Measurements from ENCODE around the gene LRRK2. TPM values are rescaled to one million over a fixed set of nuclear protein-coding genes. Genes with fewer than 3 reads are reported as not detected.

The LRRK2 gene
- total RNA-seq, 2 donors from 2014 or later: 8.2 to 13.7 TPM

DNA sequence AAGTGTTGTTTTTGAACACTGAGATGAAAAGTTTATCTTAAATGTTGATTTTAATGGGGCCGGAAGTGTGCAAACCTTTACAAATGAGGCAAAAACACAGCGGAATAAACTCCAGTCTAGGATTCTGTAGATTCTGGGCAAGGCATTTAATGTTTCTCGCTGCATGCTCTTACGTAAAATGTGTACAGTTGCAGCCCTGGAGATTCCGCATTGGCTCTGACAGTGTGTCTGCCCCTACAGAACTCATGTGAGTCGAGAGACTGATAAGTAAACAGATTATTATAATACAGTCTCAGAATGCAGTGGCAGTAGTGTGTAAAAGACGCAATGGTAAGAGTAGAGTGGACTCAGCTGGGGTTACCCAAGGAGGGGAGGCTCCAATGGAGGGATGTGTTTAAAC lies 33.6 kb downstream of the LRRK2 start:
- intact Hi-C loops (cut with DNase I): no loop called here
- 85 to 92% methylated on average over 7 of the region's 7 CpGs for WGBS, 2 donors
- no peaks in the 10 kb centered on the region for H3K36me3 ChIP-seq (replicated peaks in 1 of 2; ENCODE audit: insufficient read depth in 1 of 2, low read depth in 2 of 2)
- H3K9me3 ChIP-seq: no peaks in the 10 kb centered on the region
- no peak overlapping the region for H3K27ac ChIP-seq
- no peak for ATAC-seq
- H3K27me3 ChIP-seq: no peaks in the 10 kb centered on the region
- H3K4me1 ChIP-seq: no peaks in the 10 kb centered on the region
- H3K4me3 ChIP-seq: no peak overlapping the region
- TF ChIP-seq, protein P1, sequence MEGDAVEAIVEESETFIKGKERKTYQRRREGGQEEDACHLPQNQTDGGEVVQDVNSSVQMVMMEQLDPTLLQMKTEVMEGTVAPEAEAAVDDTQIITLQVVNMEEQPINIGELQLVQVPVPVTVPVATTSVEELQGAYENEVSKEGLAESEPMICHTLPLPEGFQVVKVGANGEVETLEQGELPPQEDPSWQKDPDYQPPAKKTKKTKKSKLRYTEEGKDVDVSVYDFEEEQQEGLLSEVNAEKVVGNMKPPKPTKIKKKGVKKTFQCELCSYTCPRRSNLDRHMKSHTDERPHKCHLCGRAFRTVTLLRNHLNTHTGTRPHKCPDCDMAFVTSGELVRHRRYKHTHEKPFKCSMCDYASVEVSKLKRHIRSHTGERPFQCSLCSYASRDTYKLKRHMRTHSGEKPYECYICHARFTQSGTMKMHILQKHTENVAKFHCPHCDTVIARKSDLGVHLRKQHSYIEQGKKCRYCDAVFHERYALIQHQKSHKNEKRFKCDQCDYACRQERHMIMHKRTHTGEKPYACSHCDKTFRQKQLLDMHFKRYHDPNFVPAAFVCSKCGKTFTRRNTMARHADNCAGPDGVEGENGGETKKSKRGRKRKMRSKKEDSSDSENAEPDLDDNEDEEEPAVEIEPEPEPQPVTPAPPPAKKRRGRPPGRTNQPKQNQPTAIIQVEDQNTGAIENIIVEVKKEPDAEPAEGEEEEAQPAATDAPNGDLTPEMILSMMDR (IDR thresholded peaks at IDR 0.05): no peak
- no peak for TF ChIP-seq POLR2A (IDR thresholded peaks at IDR 0.05)
- DNase-seq: no peak

DNA sequence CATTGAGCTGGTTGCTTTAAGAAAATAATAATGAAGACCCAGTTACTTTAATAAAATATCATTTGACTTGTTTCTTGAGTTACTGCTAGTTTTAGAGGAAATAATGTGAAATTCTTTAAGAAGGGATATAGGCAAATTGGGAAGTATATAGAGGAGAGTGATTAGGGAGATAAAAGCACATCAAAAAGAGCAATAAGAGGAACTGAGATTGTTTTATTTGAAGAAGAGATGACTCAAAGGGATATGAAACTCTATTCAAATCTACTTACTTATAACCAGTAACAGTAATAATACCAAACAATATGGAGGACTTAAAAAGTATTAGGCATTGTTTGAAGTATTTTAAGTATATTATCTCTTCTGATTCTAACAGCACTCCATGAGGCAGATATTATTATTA lies 37.1 kb downstream of the LRRK2 start:
- Histone ChIP-seq H3K4me3 (no peak overlapping the region), H3K36me3 (replicated peaks in 1 of 2; ENCODE audit: insufficient read depth in 1 of 2, low read depth in 2 of 2) (no peaks in the 10 kb centered on the region), H3K9me3 (no peaks in the 10 kb centered on the region), H3K27me3 (no peaks in the 10 kb centered on the region), H3K27ac (no peak overlapping the region), H3K4me1 (no peaks in the 10 kb centered on the region)
- no peak for TF ChIP-seq POLR2A (IDR thresholded peaks at IDR 0.05)
- TF ChIP-seq, protein P1 (IDR thresholded peaks at IDR 0.05): no peak
- ATAC-seq (no peak), DNase-seq (no peak)
- intact Hi-C loops (cut with DNase I): no loop called here

DNA sequence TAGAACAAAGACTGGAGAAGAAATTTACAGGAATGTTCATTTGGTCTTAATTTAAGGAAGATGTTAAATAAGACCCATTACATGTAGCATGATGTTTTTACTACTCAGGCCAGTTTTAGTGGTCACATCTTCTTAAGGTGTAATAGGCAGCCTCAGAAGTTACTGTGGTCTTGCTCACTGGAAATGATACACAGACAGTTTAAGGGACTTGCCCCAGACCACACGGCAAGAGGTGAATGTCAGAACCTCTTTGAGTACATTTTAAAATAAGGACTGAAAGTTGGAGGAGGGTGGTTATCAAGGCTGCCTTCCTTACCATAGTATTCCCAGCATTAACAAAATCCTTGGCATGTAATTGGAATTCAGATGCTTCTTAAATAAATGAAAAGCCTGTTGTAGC lies 37.9 kb downstream of the LRRK2 start:
- Histone ChIP-seq H3K9me3 (no peaks in the 10 kb centered on the region), H3K27me3 (no peaks in the 10 kb centered on the region), H3K36me3 (replicated peaks in 1 of 2; ENCODE audit: insufficient read depth in 1 of 2, low read depth in 2 of 2) (no peaks in the 10 kb centered on the region), H3K27ac (no peak overlapping the region), H3K4me3 (no peak overlapping the region), H3K4me1 (no peaks in the 10 kb centered on the region)
- DNase-seq (no peak), ATAC-seq (no peak)
- 89 to 96% methylated on average over 1 of the region's 1 CpG for WGBS, 2 donors
- TF ChIP-seq, protein P1 (IDR thresholded peaks at IDR 0.05): no peak
- no peak for TF ChIP-seq POLR2A (IDR thresholded peaks at IDR 0.05)
- intact Hi-C loops (cut with DNase I): no loop called here

DNA sequence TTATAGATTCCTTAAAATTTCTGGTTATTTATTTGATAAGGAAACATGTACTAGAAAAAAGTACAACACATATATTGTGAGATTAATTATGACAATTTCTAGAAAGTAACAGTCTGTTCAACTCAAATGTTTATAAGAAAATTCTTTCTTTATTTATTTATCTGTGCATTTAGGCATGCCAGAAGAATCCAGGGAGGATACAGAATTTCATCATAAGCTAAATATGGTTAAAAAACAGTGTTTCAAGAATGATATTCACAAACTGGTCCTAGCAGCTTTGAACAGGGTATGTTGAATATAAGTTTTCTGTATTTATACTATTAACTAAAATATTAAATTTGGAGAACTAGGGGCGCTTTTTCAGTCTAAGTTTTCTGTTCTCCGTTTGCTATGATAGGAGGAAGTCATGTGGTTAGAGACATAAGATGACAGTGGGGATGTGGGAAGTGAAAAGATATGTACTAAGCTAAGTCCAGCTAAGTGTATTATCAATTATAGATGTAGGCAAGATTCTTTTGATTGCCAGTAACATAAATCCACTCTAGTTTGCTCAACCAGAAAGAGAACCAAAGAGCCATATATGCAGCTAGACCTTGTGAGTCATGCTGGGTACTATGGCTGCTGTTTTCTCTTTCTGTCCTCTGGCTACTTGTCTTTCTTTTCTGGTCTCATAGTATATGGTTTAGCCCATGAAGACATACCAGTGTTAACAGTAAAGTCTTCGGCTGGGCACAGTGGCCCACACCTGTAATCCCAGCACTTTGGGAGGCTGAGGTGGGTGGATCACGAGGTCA lies 39.0 kb downstream of the LRRK2 start:
- WGBS, 2 donors: 67 to 73% methylated on average over 4 of the region's 4 CpGs
- Histone ChIP-seq H3K27me3 (no peaks in the 10 kb centered on the region), H3K9me3 (no peaks in the 10 kb centered on the region), H3K27ac (no peak overlapping the region), H3K36me3 (replicated peaks in 1 of 2; ENCODE audit: insufficient read depth in 1 of 2, low read depth in 2 of 2) (no peaks in the 10 kb centered on the region), H3K4me3 (no peak overlapping the region), H3K4me1 (no peaks in the 10 kb centered on the region)
- DNase-seq (no peak), ATAC-seq (no peak)
- no peak for TF ChIP-seq POLR2A (IDR thresholded peaks at IDR 0.05)
- TF ChIP-seq, protein P1 (IDR thresholded peaks at IDR 0.05): no peak
- intact Hi-C loops (cut with DNase I): no loop called here

Measured in body of pancreas (tissue), 4 donors.